ENCODE results near the gene BET1L. TPM values are rescaled to one million over a fixed set of nuclear protein-coding genes. Genes with fewer than 3 reads are reported as not detected.

Gene BET1L
- polyA plus RNA-seq, 1 of the 3 experiments (the other 2 are of a cell fraction): 56.9 TPM

- POLR2A ChIA-PET: no interaction called here
- no peak overlapping the region for H2AFZ ChIP-seq (ENCODE audit: low read depth)
- peaks cover 16 to 28% of the 10 kb centered on the region in 2 experiments for H3K36me3 ChIP-seq (replicated peaks in 1 of 2; ENCODE audit: control insufficient read depth in 1 of 2, insufficient read depth in 2 of 2, low read length in 1 of 2)
- H3K9me2 ChIP-seq: no peaks in the 10 kb centered on the region
- no peak for DNase-seq
- 98% methylated on average over 2 of the region's 2 CpGs for WGBS (ENCODE audit: low lambda C conversion rate)
- no peak overlapping the region for H3K4me2 ChIP-seq
- H3K9ac ChIP-seq: no peak overlapping the region
- H3K27ac ChIP-seq (ENCODE audit: low read depth in 2 of 2, low read length in 1 of 2): no peak overlapping the region
- no peaks in the 10 kb centered on the region for H3K4me1 ChIP-seq (ENCODE audit: control insufficient read depth in 1 of 2, insufficient read depth in 2 of 2, low read depth in 1 of 2, low read length in 1 of 2)
- H3K27me3 ChIP-seq (ENCODE audit: insufficient read depth): no peaks in the 10 kb centered on the region
- no peaks in the 10 kb centered on the region for H3K9me3 ChIP-seq
- TF ChIP-seq NRF1 (IDR thresholded peaks at IDR 0.05; ENCODE audit: low read depth, low read length) (no peak), RCOR1 (IDR thresholded peaks at IDR 0.05; ENCODE audit: low read length) (no peak), YY1 (IDR thresholded peaks at IDR 0.05; ENCODE audit: low read depth) (no peak), TAF1 (IDR thresholded peaks at IDR 0.05; ENCODE audit: borderline replicate concordance, low read depth, low read length) (no peak), PBX3 (IDR thresholded peaks at IDR 0.05) (no peak), FOXM1 (IDR thresholded peaks at IDR 0.05; ENCODE audit: low read depth) (no peak)
- CTCF ChIA-PET: interaction anchor here (1.7 kb wide), 1 partner anchor 11 kb away, joined by 4 read pairs; no protein-coding TSS in a partner anchor
- H3K79me2 ChIP-seq (ENCODE audit: insufficient read depth): no peaks in the 10 kb centered on the region
- no peak overlapping the region for H3K4me3 ChIP-seq (ENCODE audit: low read depth in 2 of 2, low read length in 1 of 2)
- H3F3A ChIP-seq (replicated peaks; ENCODE audit: insufficient read depth): peaks cover 14% of the 10 kb centered on the region
- H4K20me1 ChIP-seq (ENCODE audit: insufficient read depth): no peaks in the 10 kb centered on the region
Observed at GRCh38 chr11:255816-256215, 48.6 kb upstream of the BET1L start.

GRCh38 chr11:255176-255575 is 48.0 kb upstream of the BET1L start:
- peaks cover 14% of the 10 kb centered on the region for H3F3A ChIP-seq (replicated peaks; ENCODE audit: insufficient read depth)
- H3K27me3 ChIP-seq (ENCODE audit: insufficient read depth): no peaks in the 10 kb centered on the region
- CTCF ChIA-PET: interaction anchor here (1.2 to 1.7 kb wide), 2 partner anchors 10 to 100 kb away, joined by 3 to 4 read pairs; no protein-coding TSS in a partner anchor
- H3K36me3 ChIP-seq (replicated peaks in 1 of 2; ENCODE audit: control insufficient read depth in 1 of 2, insufficient read depth in 2 of 2, low read length in 1 of 2): peaks cover 16 to 34% of the 10 kb centered on the region in 2 experiments
- POLR2A ChIA-PET: no interaction called here
- H2AFZ ChIP-seq (ENCODE audit: low read depth): no peak overlapping the region
- H3K9me3 ChIP-seq: no peaks in the 10 kb centered on the region
- no peaks in the 10 kb centered on the region for H3K79me2 ChIP-seq (ENCODE audit: insufficient read depth)
- no peak overlapping the region for H3K4me2 ChIP-seq
- DNase-seq: no peak
- no peak overlapping the region for H3K27ac ChIP-seq (ENCODE audit: low read depth in 2 of 2, low read length in 1 of 2)
- 48% methylated on average over 3 of the region's 3 CpGs for WGBS (ENCODE audit: low lambda C conversion rate)
- no peaks in the 10 kb centered on the region for H3K4me1 ChIP-seq (ENCODE audit: control insufficient read depth in 1 of 2, insufficient read depth in 2 of 2, low read depth in 1 of 2, low read length in 1 of 2)
- no peaks in the 10 kb centered on the region for H3K9me2 ChIP-seq
- no peak overlapping the region for H3K4me3 ChIP-seq (ENCODE audit: low read depth in 2 of 2, low read length in 1 of 2)
- H4K20me1 ChIP-seq (ENCODE audit: insufficient read depth): no peaks in the 10 kb centered on the region
- H3K9ac ChIP-seq: no peak overlapping the region
- TF ChIP-seq GABPA (IDR thresholded peaks at IDR 0.05; ENCODE audit: low read depth) (no peak), POLR2AphosphoS5 (IDR thresholded peaks at IDR 0.05; ENCODE audit: low read depth, low read length) (no peak), FOXJ3 (CRISPR knock-in tag; IDR thresholded peaks at IDR 0.05) (no peak), ELF1 (IDR thresholded peaks at IDR 0.05) (no peak), CHD2 (IDR thresholded peaks at IDR 0.05; ENCODE audit: low read length, partially characterized antibody) (no peak), NFIC (IDR thresholded peaks at IDR 0.05; ENCODE audit: borderline replicate concordance) (no peak), RFX5 (IDR thresholded peaks at IDR 0.05; ENCODE audit: low read length) (no peak), MEF2A (IDR thresholded peaks at IDR 0.05; ENCODE audit: borderline replicate concordance, low read depth) (no peak), RAD21 (IDR thresholded peaks at IDR 0.05; ENCODE audit: low read length) (no peak), MXI1 (IDR thresholded peaks at IDR 0.05; ENCODE audit: low read depth, low read length) (no peak), CTCF (IDR thresholded peaks at IDR 0.05) (no peak), TEAD4 (IDR thresholded peaks at IDR 0.05; ENCODE audit: borderline replicate concordance, insufficient read depth) (no peak), EZH2phosphoT487 (IDR thresholded peaks at IDR 0.05; ENCODE audit: borderline replicate concordance, low read depth) (no peak), GATA2 (CRISPR knock-in tag; IDR thresholded peaks at IDR 0.05) (no peak), TAF1 (IDR thresholded peaks at IDR 0.05; ENCODE audit: borderline replicate concordance, low read depth, low read length) (no peak), USF1 (IDR thresholded peaks at IDR 0.05; ENCODE audit: borderline replicate concordance, low read depth) (no peak), NRF1 (IDR thresholded peaks at IDR 0.05; ENCODE audit: low read depth, low read length) (no peak), RXRA (IDR thresholded peaks at IDR 0.05; ENCODE audit: borderline replicate concordance, low read depth) (no peak), USF2 (IDR thresholded peaks at IDR 0.05; ENCODE audit: borderline replicate concordance, low read depth, low read length) (no peak), PBX3 (IDR thresholded peaks at IDR 0.05) (no peak)
